ENCODE measurements around the gene NRXN3.

DNA sequence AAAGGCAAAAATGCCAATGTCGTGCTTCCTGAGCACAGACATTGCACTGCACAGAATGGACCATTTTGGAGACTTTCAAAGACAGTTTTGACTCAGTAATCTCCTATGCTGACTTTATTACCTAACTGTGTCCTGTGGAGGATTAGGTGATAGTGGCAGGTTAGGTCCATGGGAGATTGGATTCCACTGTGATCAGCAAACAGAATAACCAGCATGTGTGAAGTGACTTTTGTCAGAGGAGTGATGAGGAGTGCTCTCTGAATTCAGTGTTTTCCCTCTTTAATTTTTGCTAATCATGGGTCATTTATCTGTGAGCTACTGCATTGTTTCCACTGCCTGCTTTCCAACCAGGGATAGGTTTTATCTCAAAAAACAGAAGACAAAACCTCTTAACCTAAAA, 1378.7 kb downstream of the NRXN3 start:
- TF ChIP-seq CTCF (IDR thresholded peaks at IDR 0.05) (no peak), ELF1 (IDR thresholded peaks at IDR 0.05) (no peak)

All from SK-N-SH (cell line).